ENCODE measurements around the gene VWA2. TPM values are rescaled to one million over a fixed set of nuclear protein-coding genes. Genes with fewer than 3 reads are reported as not detected.
"Not testable (repeated sequence)": the region's sequence is repeated elsewhere in the genome, so short reads cannot be mapped to it uniquely, and the experiment has no call there.

VWA2 gene
- total RNA-seq, 1 donor from 2014 or later = not detected

DNA sequence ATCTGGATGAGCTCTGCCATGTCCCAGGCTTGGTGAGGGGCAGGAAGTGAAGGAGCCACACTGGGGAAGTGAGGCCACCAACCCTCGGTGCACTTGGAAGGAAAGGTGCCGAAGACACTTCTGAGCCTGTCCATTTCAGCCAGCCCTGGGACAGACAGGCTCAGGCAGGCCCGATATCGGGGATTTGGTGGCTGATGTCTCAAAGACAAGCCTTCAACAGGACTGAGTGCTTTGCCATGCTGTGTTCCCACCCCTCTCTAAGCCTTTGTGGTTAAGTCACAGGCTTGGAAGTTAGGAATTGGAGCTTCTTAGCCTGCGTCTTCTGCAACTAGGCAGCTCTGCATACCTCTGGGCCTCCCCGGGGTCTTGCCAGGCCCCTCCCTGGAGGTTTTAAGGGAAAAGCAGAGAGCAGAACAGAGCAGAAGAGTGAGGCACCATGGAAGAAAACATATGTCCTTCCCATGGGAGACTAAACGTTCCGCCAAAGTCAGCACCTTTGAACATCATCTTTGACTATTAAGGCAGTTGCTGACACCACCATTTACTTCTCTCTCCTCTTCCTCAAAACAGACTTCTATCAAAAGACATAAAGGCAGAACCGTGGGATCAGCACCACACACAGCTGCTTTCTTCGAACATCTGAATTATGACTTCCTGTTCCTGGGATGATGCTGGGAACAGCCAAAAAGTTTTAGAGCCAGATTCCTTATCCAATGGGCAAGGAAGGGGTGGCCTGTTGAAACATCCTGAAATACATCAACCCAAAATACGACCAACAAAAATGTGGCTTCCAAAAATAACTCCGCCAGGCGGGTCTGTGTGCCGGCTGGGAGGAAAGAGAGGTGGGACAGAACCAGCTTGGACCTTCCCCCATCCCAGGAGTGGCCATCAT, 93.5 kb downstream of the VWA2 start:
- no peaks in the 10 kb centered on the region for H3K27me3 ChIP-seq (ENCODE audit: control insufficient read depth in 3 of 3, insufficient read depth in 3 of 3, low read length in 3 of 3)
- H3K9me3 ChIP-seq (ENCODE audit: control insufficient read depth in 3 of 3, low read length in 3 of 3) = no peaks in the 10 kb centered on the region
- no peak overlapping the region for H3K9ac ChIP-seq (ENCODE audit: low read depth in 1 of 3, low read length in 3 of 3)
- peaks cover 22 to 49% (median 39%) of the 10 kb centered on the region in 3 donors for H3K4me1 ChIP-seq (ENCODE audit: control insufficient read depth in 3 of 3, insufficient read depth in 3 of 3, low read length in 3 of 3)
- H3K4me3 ChIP-seq (ENCODE audit: low read length in 3 of 3) = no peak overlapping the region
- H3K27ac ChIP-seq (ENCODE audit: low read depth, low read length) = peak overlapping the region; percentile 44
- peaks cover 0 to 2% (median 0%) of the 10 kb centered on the region in 3 donors for H3K36me3 ChIP-seq (ENCODE audit: control insufficient read depth in 3 of 3, insufficient read depth in 3 of 3, low read length in 3 of 3)

GRCh38 chr10:114333441-114333840, 94.4 kb downstream of the VWA2 start:
- Histone ChIP-seq H3K4me1 (ENCODE audit: control insufficient read depth in 3 of 3, insufficient read depth in 3 of 3, low read length in 3 of 3) (peaks cover 17 to 42% (median 35%) of the 10 kb centered on the region in 3 donors), H3K9ac (ENCODE audit: low read depth in 1 of 3, low read length in 3 of 3) (peak overlapping the region in 1 of 3 donors; percentile 14)
- not testable (repeated sequence) for H3K4me3 ChIP-seq (ENCODE audit: low read length in 3 of 3); H3K27ac ChIP-seq (ENCODE audit: low read depth, low read length); H3K27me3 ChIP-seq (ENCODE audit: control insufficient read depth in 3 of 3, insufficient read depth in 3 of 3, low read length in 3 of 3); H3K36me3 ChIP-seq (ENCODE audit: control insufficient read depth in 3 of 3, insufficient read depth in 3 of 3, low read length in 3 of 3); H3K9me3 ChIP-seq (ENCODE audit: control insufficient read depth in 3 of 3, low read length in 3 of 3)

DNA sequence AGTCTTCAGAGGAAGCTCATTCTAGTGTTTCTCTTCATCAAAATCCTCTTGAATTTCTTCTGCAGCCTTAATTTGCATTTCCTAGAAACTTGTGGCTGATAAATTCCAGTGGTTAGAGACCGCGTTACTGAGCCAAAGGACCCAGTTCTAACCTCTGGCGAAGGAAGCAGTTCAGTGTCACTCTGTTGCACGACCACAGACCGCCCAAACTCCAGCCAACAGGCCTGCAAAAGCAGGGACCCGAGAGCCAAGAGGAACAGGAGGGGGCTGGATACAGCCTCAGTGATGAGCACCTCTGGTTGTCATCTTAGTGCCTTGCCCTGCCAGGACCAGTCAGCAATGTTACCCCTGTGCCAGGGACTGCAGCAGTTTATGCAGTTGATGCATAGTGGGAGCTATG, 95.2 kb downstream of the VWA2 start:
- Histone ChIP-seq H3K9me3 (ENCODE audit: control insufficient read depth in 3 of 3, low read length in 3 of 3) (no peaks in the 10 kb centered on the region), H3K27me3 (ENCODE audit: control insufficient read depth in 3 of 3, insufficient read depth in 3 of 3, low read length in 3 of 3) (no peaks in the 10 kb centered on the region), H3K9ac (ENCODE audit: low read depth in 1 of 3, low read length in 3 of 3) (no peak overlapping the region), H3K27ac (ENCODE audit: low read depth, low read length) (no peak overlapping the region), H3K4me1 (ENCODE audit: control insufficient read depth in 3 of 3, insufficient read depth in 3 of 3, low read length in 3 of 3) (peaks cover 8 to 34% (median 26%) of the 10 kb centered on the region in 3 donors), H3K4me3 (ENCODE audit: low read length in 3 of 3) (no peak overlapping the region), H3K36me3 (ENCODE audit: control insufficient read depth in 3 of 3, insufficient read depth in 3 of 3, low read length in 3 of 3) (peaks cover 0 to 2% (median 0%) of the 10 kb centered on the region in 3 donors)

GRCh38 chr10:114335614-114336013, 96.6 kb downstream of the VWA2 start:
- Histone ChIP-seq H3K27me3 (ENCODE audit: control insufficient read depth in 3 of 3, insufficient read depth in 3 of 3, low read length in 3 of 3) (no peaks in the 10 kb centered on the region), H3K4me3 (ENCODE audit: low read length in 3 of 3) (no peak overlapping the region), H3K9me3 (ENCODE audit: control insufficient read depth in 3 of 3, low read length in 3 of 3) (no peaks in the 10 kb centered on the region), H3K4me1 (ENCODE audit: control insufficient read depth in 3 of 3, insufficient read depth in 3 of 3, low read length in 3 of 3) (peaks cover 8 to 26% (median 26%) of the 10 kb centered on the region in 3 donors), H3K9ac (ENCODE audit: low read depth in 1 of 3, low read length in 3 of 3) (no peak overlapping the region), H3K27ac (ENCODE audit: low read depth, low read length) (no peak overlapping the region), H3K36me3 (ENCODE audit: control insufficient read depth in 3 of 3, insufficient read depth in 3 of 3, low read length in 3 of 3) (peaks cover 0 to 2% (median 0%) of the 10 kb centered on the region in 3 donors)

DNA sequence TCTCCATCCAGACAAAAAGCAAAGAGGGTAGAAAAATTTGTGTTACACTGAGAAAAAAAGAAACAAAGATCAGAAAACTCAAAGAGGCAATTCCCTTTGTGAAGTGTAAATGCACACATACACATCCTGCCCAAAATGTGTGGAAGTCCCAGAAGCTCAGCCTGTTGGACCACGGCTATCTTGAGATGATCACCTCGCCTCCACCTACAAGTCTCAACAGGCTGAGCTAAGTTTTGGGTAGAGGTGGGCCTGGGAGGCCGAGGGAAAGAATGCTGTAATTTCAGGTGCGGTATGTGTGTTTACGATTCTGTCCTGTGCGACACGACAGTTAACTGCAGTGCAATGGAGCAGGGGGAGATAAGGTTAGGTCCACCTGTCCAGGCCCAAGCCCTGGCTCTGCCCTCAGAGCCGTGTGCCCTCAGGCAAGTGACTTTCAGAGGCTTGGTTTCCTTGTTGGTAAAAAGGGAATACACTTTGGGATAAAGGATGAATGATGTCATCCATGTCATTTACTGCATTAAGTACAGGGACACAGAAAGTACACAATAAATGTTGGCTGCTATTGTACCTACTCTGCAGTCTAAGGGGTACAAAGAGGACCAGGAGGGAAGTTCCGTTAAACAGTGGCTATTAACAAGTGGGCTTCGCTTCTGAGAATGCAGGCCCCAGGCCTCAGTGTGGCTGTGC, 97.9 kb downstream of the VWA2 start:
- H3K9me3 ChIP-seq (ENCODE audit: control insufficient read depth in 3 of 3, low read length in 3 of 3) = no peaks in the 10 kb centered on the region
- no peak overlapping the region for H3K27ac ChIP-seq (ENCODE audit: low read depth, low read length)
- H3K9ac ChIP-seq (ENCODE audit: low read depth in 1 of 3, low read length in 3 of 3) = no peak overlapping the region
- H3K4me1 ChIP-seq (ENCODE audit: control insufficient read depth in 3 of 3, insufficient read depth in 3 of 3, low read length in 3 of 3) = peaks cover 10 to 26% (median 21%) of the 10 kb centered on the region in 3 donors
- H3K4me3 ChIP-seq (ENCODE audit: low read length in 3 of 3) = no peak overlapping the region
- no peaks in the 10 kb centered on the region for H3K36me3 ChIP-seq (ENCODE audit: control insufficient read depth in 3 of 3, insufficient read depth in 3 of 3, low read length in 3 of 3)
- no peaks in the 10 kb centered on the region for H3K27me3 ChIP-seq (ENCODE audit: control insufficient read depth in 3 of 3, insufficient read depth in 3 of 3, low read length in 3 of 3)

- Histone ChIP-seq H3K9me3 (ENCODE audit: control insufficient read depth in 3 of 3, low read length in 3 of 3) (no peaks in the 10 kb centered on the region), H3K9ac (ENCODE audit: low read depth in 1 of 3, low read length in 3 of 3) (no peak overlapping the region), H3K4me1 (ENCODE audit: control insufficient read depth in 3 of 3, insufficient read depth in 3 of 3, low read length in 3 of 3) (peaks cover 6 to 26% (median 15%) of the 10 kb centered on the region in 3 donors), H3K27ac (ENCODE audit: low read depth, low read length) (no peak overlapping the region), H3K4me3 (ENCODE audit: low read length in 3 of 3) (no peak overlapping the region), H3K36me3 (ENCODE audit: control insufficient read depth in 3 of 3, insufficient read depth in 3 of 3, low read length in 3 of 3) (no peaks in the 10 kb centered on the region), H3K27me3 (ENCODE audit: control insufficient read depth in 3 of 3, insufficient read depth in 3 of 3, low read length in 3 of 3) (no peaks in the 10 kb centered on the region)
Observed at GRCh38 chr10:114337510-114338462, 98.7 kb downstream of the VWA2 start.

- H3K9me3 ChIP-seq (ENCODE audit: control insufficient read depth in 3 of 3, low read length in 3 of 3) = no peaks in the 10 kb centered on the region
- no peak overlapping the region for H3K4me3 ChIP-seq (ENCODE audit: low read length in 3 of 3)
- H3K27ac ChIP-seq (ENCODE audit: low read depth, low read length) = no peak overlapping the region
- peaks cover 2 to 19% (median 17%) of the 10 kb centered on the region in 3 donors for H3K4me1 ChIP-seq (ENCODE audit: control insufficient read depth in 3 of 3, insufficient read depth in 3 of 3, low read length in 3 of 3)
- H3K27me3 ChIP-seq (ENCODE audit: control insufficient read depth in 3 of 3, insufficient read depth in 3 of 3, low read length in 3 of 3) = no peaks in the 10 kb centered on the region
- H3K9ac ChIP-seq (ENCODE audit: low read depth in 1 of 3, low read length in 3 of 3) = no peak overlapping the region
- H3K36me3 ChIP-seq (ENCODE audit: control insufficient read depth in 3 of 3, insufficient read depth in 3 of 3, low read length in 3 of 3) = no peaks in the 10 kb centered on the region
Observed at GRCh38 chr10:114340816-114341215, 101.8 kb downstream of the VWA2 start.

Other genes with a start within 250 kb of the VWA2 start
- gene ADRB1, start 195.4 kb upstream of the VWA2 start, total RNA-seq = 0.52 TPM
- 9.4 TPM for gene CCDC186, start 65.1 kb upstream of the VWA2 start, total RNA-seq
- 0.52 TPM for gene TDRD1, start 59.9 kb upstream of the VWA2 start, total RNA-seq
- gene AFAP1L2, start 165.2 kb downstream of the VWA2 start, total RNA-seq = 24.0 TPM